Measurements from ENCODE around the gene RAB14.

RAB14 gene

GRCh38 chr9:121172726-121173487, 28.8 kb downstream of the RAB14 start:
- TF ChIP-seq FOXP2 (optimal IDR thresholded peaks at IDR 0.05; ENCODE audit: control extremely low read depth, extremely low read length, insufficient read depth): no peak
- TF ChIP-seq EZH2 (IDR thresholded peaks at IDR 0.05): no peak
- no peak for TF ChIP-seq POLR2AphosphoS5 (IDR thresholded peaks at IDR 0.05; ENCODE audit: borderline replicate concordance, low read depth, low read length)
- DNase-seq (ENCODE audit: low read depth, low spot score): no peak
- no peak overlapping the region for H3K4me3 ChIP-seq
- H3K36me3 ChIP-seq (ENCODE audit: insufficient read depth, low read length): peaks cover 85% of the 10 kb centered on the region
- H3K27ac ChIP-seq: no peak overlapping the region
- no peak overlapping the region for H3K9ac ChIP-seq (ENCODE audit: insufficient read length)
- no peaks in the 10 kb centered on the region for H3K9me3 ChIP-seq (ENCODE audit: low read depth, low read length)

- TF ChIP-seq EZH2 (IDR thresholded peaks at IDR 0.05) (no peak), POLR2AphosphoS5 (IDR thresholded peaks at IDR 0.05; ENCODE audit: borderline replicate concordance, low read depth, low read length) (no peak), FOXP2 (optimal IDR thresholded peaks at IDR 0.05; ENCODE audit: control extremely low read depth, extremely low read length, insufficient read depth) (no peak)
- no peak for DNase-seq (ENCODE audit: low read depth, low spot score)
- H3K36me3 ChIP-seq (ENCODE audit: insufficient read depth, low read length): peaks cover 78% of the 10 kb centered on the region
- H3K4me3 ChIP-seq: no peak overlapping the region
- H3K9ac ChIP-seq (ENCODE audit: insufficient read length): no peak overlapping the region
- H3K27ac ChIP-seq: no peak overlapping the region
- H3K9me3 ChIP-seq (ENCODE audit: low read depth, low read length): no peaks in the 10 kb centered on the region
Observed at GRCh38 chr9:121171236-121171635, 30.4 kb downstream of the RAB14 start.

- Histone ChIP-seq H3K9me3 (ENCODE audit: low read depth, low read length) (no peaks in the 10 kb centered on the region), H3K36me3 (ENCODE audit: insufficient read depth, low read length) (peaks cover 79% of the 10 kb centered on the region), H3K4me3 (no peak overlapping the region), H3K9ac (ENCODE audit: insufficient read length) (no peak overlapping the region), H3K27ac (no peak overlapping the region)
- DNase-seq (ENCODE audit: low read depth, low spot score): no peak
- TF ChIP-seq EZH2 (IDR thresholded peaks at IDR 0.05): no peak
- TF ChIP-seq FOXP2 (optimal IDR thresholded peaks at IDR 0.05; ENCODE audit: control extremely low read depth, extremely low read length, insufficient read depth): no peak
- no peak for TF ChIP-seq POLR2AphosphoS5 (IDR thresholded peaks at IDR 0.05; ENCODE audit: borderline replicate concordance, low read depth, low read length)
Observed at GRCh38 chr9:121169094-121169601, 32.5 kb downstream of the RAB14 start.

- no peak overlapping the region for H3K9ac ChIP-seq (ENCODE audit: insufficient read length)
- no peaks in the 10 kb centered on the region for H3K9me3 ChIP-seq (ENCODE audit: low read depth, low read length)
- no peak overlapping the region for H3K4me3 ChIP-seq
- peaks cover 70% of the 10 kb centered on the region for H3K36me3 ChIP-seq (ENCODE audit: insufficient read depth, low read length)
- DNase-seq (ENCODE audit: low read depth, low spot score): no peak
- H3K27ac ChIP-seq: no peak overlapping the region
- no peak for TF ChIP-seq POLR2AphosphoS5 (IDR thresholded peaks at IDR 0.05; ENCODE audit: borderline replicate concordance, low read depth, low read length)
- TF ChIP-seq EZH2 (IDR thresholded peaks at IDR 0.05): no peak
- no peak for TF ChIP-seq FOXP2 (optimal IDR thresholded peaks at IDR 0.05; ENCODE audit: control extremely low read depth, extremely low read length, insufficient read depth)
Observed at GRCh38 chr9:121168052-121168451, 33.6 kb downstream of the RAB14 start.

- TF ChIP-seq FOXP2 (optimal IDR thresholded peaks at IDR 0.05; ENCODE audit: control extremely low read depth, extremely low read length, insufficient read depth) (no peak), POLR2AphosphoS5 (IDR thresholded peaks at IDR 0.05; ENCODE audit: borderline replicate concordance, low read depth, low read length) (no peak), EZH2 (IDR thresholded peaks at IDR 0.05) (no peak)
- H3K9me3 ChIP-seq (ENCODE audit: low read depth, low read length): no peaks in the 10 kb centered on the region
- DNase-seq (ENCODE audit: low read depth, low spot score): no peak
- no peak overlapping the region for H3K9ac ChIP-seq (ENCODE audit: insufficient read length)
- peak overlapping the region; percentile 44; the same call in 1 of the 2 replicates for H3K27ac ChIP-seq
- peaks cover 47% of the 10 kb centered on the region for H3K36me3 ChIP-seq (ENCODE audit: insufficient read depth, low read length)
- H3K4me3 ChIP-seq: no peak overlapping the region
Observed at GRCh38 chr9:121160025-121160424, 41.6 kb downstream of the RAB14 start.

- DNase-seq (ENCODE audit: low read depth, low spot score): no peak
- H3K9ac ChIP-seq (ENCODE audit: insufficient read length): no peak overlapping the region
- H3K4me3 ChIP-seq: no peak overlapping the region
- H3K27ac ChIP-seq: no peak overlapping the region
- H3K9me3 ChIP-seq (ENCODE audit: low read depth, low read length): no peaks in the 10 kb centered on the region
- TF ChIP-seq EZH2 (IDR thresholded peaks at IDR 0.05) (no peak), FOXP2 (optimal IDR thresholded peaks at IDR 0.05; ENCODE audit: control extremely low read depth, extremely low read length, insufficient read depth) (no peak), POLR2AphosphoS5 (IDR thresholded peaks at IDR 0.05; ENCODE audit: borderline replicate concordance, low read depth, low read length) (no peak)
- H3K36me3 ChIP-seq (ENCODE audit: insufficient read depth, low read length): peaks cover 48% of the 10 kb centered on the region
Observed at GRCh38 chr9:121157939-121158338, 43.7 kb downstream of the RAB14 start.

- no peak overlapping the region for H3K9ac ChIP-seq (ENCODE audit: insufficient read length)
- no peak for DNase-seq (ENCODE audit: low read depth, low spot score)
- no peaks in the 10 kb centered on the region for H3K9me3 ChIP-seq (ENCODE audit: low read depth, low read length)
- H3K4me3 ChIP-seq: no peak overlapping the region
- H3K36me3 ChIP-seq (ENCODE audit: insufficient read depth, low read length): peaks cover 36% of the 10 kb centered on the region
- TF ChIP-seq POLR2AphosphoS5 (IDR thresholded peaks at IDR 0.05; ENCODE audit: borderline replicate concordance, low read depth, low read length): no peak
- no peak for TF ChIP-seq EZH2 (IDR thresholded peaks at IDR 0.05)
- no peak for TF ChIP-seq FOXP2 (optimal IDR thresholded peaks at IDR 0.05; ENCODE audit: control extremely low read depth, extremely low read length, insufficient read depth)
- H3K27ac ChIP-seq: no peak overlapping the region
Observed at GRCh38 chr9:121156263-121156731, 45.4 kb downstream of the RAB14 start.

- DNase-seq (ENCODE audit: low read depth, low spot score): no peak
- no peak for TF ChIP-seq FOXP2 (optimal IDR thresholded peaks at IDR 0.05; ENCODE audit: control extremely low read depth, extremely low read length, insufficient read depth)
- no peak for TF ChIP-seq EZH2 (IDR thresholded peaks at IDR 0.05)
- no peak for TF ChIP-seq POLR2AphosphoS5 (IDR thresholded peaks at IDR 0.05; ENCODE audit: borderline replicate concordance, low read depth, low read length)
- peaks cover 35% of the 10 kb centered on the region; the same call in 1 of the 2 replicates for H3K36me3 ChIP-seq (ENCODE audit: insufficient read depth, low read length)
Observed at GRCh38 chr9:121154782-121155181, 46.9 kb downstream of the RAB14 start.

More at GRCh38 chr9:121154782-121155181, 46.9 kb downstream of the RAB14 start:
- H3K9ac ChIP-seq (ENCODE audit: insufficient read length): no peak overlapping the region
- no peak overlapping the region for H3K27ac ChIP-seq
- no peak overlapping the region for H3K4me3 ChIP-seq
- no peaks in the 10 kb centered on the region for H3K9me3 ChIP-seq (ENCODE audit: low read depth, low read length)
